GM19351 (cell line): ENCODE measurements around the gene TAOK3.

Experiments
- ATAC-seq: cut with Tn5 transposase; IDR thresholded peaks from one replicate; pipeline ENCODE4 v1.9.1; 2021; ENCODE audit warnings: mild to moderate bottlenecking, moderate library complexity; ENCODE audit not compliant: unreplicated experiment

TAOK3 gene

GRCh38 chr12:118102609-118103008 lies 270.1 kb downstream of the TAOK3 start:
- no peak for ATAC-seq

GRCh38 chr12:118102070-118102469 lies 270.6 kb downstream of the TAOK3 start:
- no peak for ATAC-seq

- no peak for ATAC-seq
Observed at GRCh38 chr12:118101051-118101450, 271.7 kb downstream of the TAOK3 start.
